GM23248 (cell line): ENCODE measurements around the gene PCGF5. TPM values are rescaled to one million over a fixed set of nuclear protein-coding genes. Genes with fewer than 3 reads are reported as not detected.

Source experiments
- DNase-seq: peaks from one replicate; pipeline ENCODE4 v3.0.0-alpha.2; 2015
- H2AFZ ChIP-seq: fragments of 200-600 bp; sonication (generic); 2 replicates; pipeline ENCODE4 v1.6.1; 2016; ENCODE audit warnings: antibody characterized with exemption
- H3F3A ChIP-seq: fragments of 200-600 bp; sonication (generic); 2 replicates; pipeline ENCODE4 v1.6.1; 2016; ENCODE audit warnings: mild to moderate bottlenecking, antibody characterized with exemption, mixed run types; ENCODE audit not compliant: insufficient read depth
- H3K27ac ChIP-seq: fragments of 200-600 bp; sonication (generic); 2 replicates; pipeline ENCODE4 v1.5.1; 2016; ENCODE audit warnings: mild to moderate bottlenecking
- H3K27me3 ChIP-seq: fragments of 200-600 bp; sonication (generic); replicated peaks from 2 replicates; pipeline ENCODE4 v1.6.1; 2016; ENCODE audit warnings: mild to moderate bottlenecking; ENCODE audit not compliant: insufficient read depth
- H3K36me3 ChIP-seq: fragments of 200-600 bp; sonication (generic); 2 replicates; pipeline ENCODE4 v1.6.1; 2016; ENCODE audit warnings: low read depth, mild to moderate bottlenecking
- H3K4me1 ChIP-seq: fragments of 200-600 bp; sonication (generic); 2 replicates; pipeline ENCODE4 v1.6.1; 2016; ENCODE audit warnings: mild to moderate bottlenecking; ENCODE audit not compliant: insufficient read depth
- H3K4me2 ChIP-seq: fragments of 200-600 bp; sonication (generic); one replicate; pipeline ENCODE4 v1.6.1; 2016; ENCODE audit warnings: mild to moderate bottlenecking; ENCODE audit not compliant: unreplicated experiment
- H3K4me3 ChIP-seq: fragments of 200-600 bp; sonication (generic); 2 replicates; pipeline ENCODE4 v1.5.1; 2016; ENCODE audit warnings: mild to moderate bottlenecking
- H3K79me2 ChIP-seq: fragments of 200-600 bp; sonication (generic); 2 replicates; pipeline ENCODE4 v1.6.1; 2016; ENCODE audit warnings: mild to moderate bottlenecking; ENCODE audit not compliant: insufficient read depth
- H3K9ac ChIP-seq: fragments of 200-600 bp; sonication (generic); 2 replicates; pipeline ENCODE4 v1.6.1; 2016; ENCODE audit warnings: mild to moderate bottlenecking
- H3K9me2 ChIP-seq: fragments of 200-600 bp; sonication (generic); 2 replicates; pipeline ENCODE4 v1.6.1; 2016; ENCODE audit warnings: mixed run types, mild to moderate bottlenecking, moderate library complexity; ENCODE audit not compliant: insufficient read depth
- H3K9me3 ChIP-seq: fragments of 200-600 bp; sonication (generic); one replicate; pipeline ENCODE4 v1.6.1; 2017; ENCODE audit warnings: low read depth
- H4K20me1 ChIP-seq: fragments of 200-600 bp; sonication (generic); 2 replicates; pipeline ENCODE4 v1.6.0; 2016; ENCODE audit not compliant: insufficient read depth
- EZH2 ChIP-seq: fragments of 200-600 bp; sonication (generic); IDR thresholded peaks from 2 replicates; pipeline ENCODE4 v1.6.1; 2018; ENCODE audit warnings: antibody characterized with exemption, mild to moderate bottlenecking; ENCODE audit not compliant: insufficient read depth, poor library complexity, severe bottlenecking
- EZH2phosphoT487 ChIP-seq: fragments of 200-600 bp; sonication (generic); IDR thresholded peaks from 2 replicates; pipeline ENCODE4 v1.6.1; 2018; ENCODE audit warnings: antibody characterized with exemption, moderate library complexity, mild to moderate bottlenecking, low read depth; ENCODE audit not compliant: insufficient read depth
- WGBS, 2 experiments: methylation state at CpG; one replicate each; pipeline ENCODE4 v1.1.6; 2015 to 2017; ENCODE audit warnings: low lambda C conversion rate in 2 of 2, low coverage in 1 of 2; ENCODE audit errors: missing lambda C conversion rate in 2 of 2; 5-methylcytosine and 5-hydroxymethylcytosine counted together
- in situ Hi-C: fragments of 300-500 bp; cut with MboI; formaldehyde crosslinking; loops from 2 replicates; pipeline ENCODE4 v1.15.0; 2020
- polyA plus RNA-seq: library from polyadenylated mRNA; unstranded; fragments of >200 nt; fragmentation: Nextera tagmentation; extraction: Ambion mirVana; gene quantifications from 2 replicates; pipeline ENCODE4 v1.2.1, GENCODE V29; 2016
- total RNA-seq: library from RNA; depleted of rRNA; stranded (reverse); fragments of >200 nt; shearing (Covaris generic); gene quantifications from 2 replicates; pipeline ENCODE4 v1.2.3, GENCODE V29; 2014

Gene PCGF5
- total and polyA plus RNA-seq, 2 experiments from 2014 or later: 23.5 to 33.9 TPM

GRCh38 chr10:91284486-91285090 lies 64.1 kb downstream of the PCGF5 start:
- H3K27me3 ChIP-seq: no peaks in the 10 kb centered on the region
- in situ Hi-C loops: no loop called here
- no peaks in the 10 kb centered on the region for H3K9me2 ChIP-seq
- no peaks in the 10 kb centered on the region; the same call in 1 of the 2 replicates for H3K36me3 ChIP-seq
- H3F3A ChIP-seq: no peaks in the 10 kb centered on the region
- no peak overlapping the region for H3K4me3 ChIP-seq
- H3K4me2 ChIP-seq: no peak overlapping the region
- no peaks in the 10 kb centered on the region for H4K20me1 ChIP-seq
- DNase-seq: no peak
- WGBS, 2 experiments: 56 to 63% methylated on average over 6 of the region's 6 CpGs
- H3K9me3 ChIP-seq: no peaks in the 10 kb centered on the region
- TF ChIP-seq EZH2phosphoT487 (no peak), EZH2 (no peak)
- no peak overlapping the region for H2AFZ ChIP-seq
- no peaks in the 10 kb centered on the region for H3K79me2 ChIP-seq
- no peaks in the 10 kb centered on the region for H3K4me1 ChIP-seq
- H3K27ac ChIP-seq: no peak overlapping the region
- H3K9ac ChIP-seq: no peak overlapping the region

GRCh38 chr10:91286572-91286971 lies 66.1 kb downstream of the PCGF5 start:
- no peak for TF ChIP-seq EZH2phosphoT487
- no peak for TF ChIP-seq EZH2
- H2AFZ ChIP-seq: no peak overlapping the region
- no peaks in the 10 kb centered on the region for H3K9me3 ChIP-seq
- no peaks in the 10 kb centered on the region for H4K20me1 ChIP-seq
- H3K4me2 ChIP-seq: no peak overlapping the region
- H3F3A ChIP-seq: no peaks in the 10 kb centered on the region
- WGBS, 2 experiments: 48 to 62% methylated on average over 2 of the region's 2 CpGs
- H3K27me3 ChIP-seq: no peaks in the 10 kb centered on the region
- no peak overlapping the region for H3K27ac ChIP-seq
- no peaks in the 10 kb centered on the region for H3K79me2 ChIP-seq
- H3K9ac ChIP-seq: no peak overlapping the region
- no peaks in the 10 kb centered on the region for H3K4me1 ChIP-seq
- no peak for DNase-seq
- in situ Hi-C loops: no loop called here
- no peak overlapping the region for H3K4me3 ChIP-seq
- no peaks in the 10 kb centered on the region for H3K9me2 ChIP-seq
- H3K36me3 ChIP-seq: no peaks in the 10 kb centered on the region; the same call in 1 of the 2 replicates

GRCh38 chr10:91287276-91287675 lies 66.8 kb downstream of the PCGF5 start:
- no peak overlapping the region for H3K9ac ChIP-seq

GRCh38 chr10:91287912-91288311 lies 67.4 kb downstream of the PCGF5 start:
- Histone ChIP-seq H4K20me1 (no peaks in the 10 kb centered on the region), H3K4me3 (no peak overlapping the region), H3K9me3 (no peaks in the 10 kb centered on the region), H3K36me3 (no peaks in the 10 kb centered on the region; the same call in 1 of the 2 replicates), H3K27ac (no peak overlapping the region), H3K4me1 (no peaks in the 10 kb centered on the region), H2AFZ (no peak overlapping the region), H3F3A (no peaks in the 10 kb centered on the region), H3K27me3 (no peaks in the 10 kb centered on the region), H3K9ac (no peak overlapping the region), H3K9me2 (no peaks in the 10 kb centered on the region), H3K79me2 (no peaks in the 10 kb centered on the region), H3K4me2 (no peak overlapping the region)
- TF ChIP-seq EZH2 (no peak), EZH2phosphoT487 (no peak)
- DNase-seq: no peak
- in situ Hi-C loops: no loop called here
- WGBS, 2 experiments: 62 to 73% methylated on average over 2 to 4 of the region's 4 CpGs

More at GRCh38 chr10:91287276-91287675, 66.8 kb downstream of the PCGF5 start:
- Histone ChIP-seq H2AFZ (no peak overlapping the region), H3K27ac (no peak overlapping the region), H4K20me1 (no peaks in the 10 kb centered on the region), H3K4me2 (no peak overlapping the region), H3K79me2 (no peaks in the 10 kb centered on the region), H3F3A (no peaks in the 10 kb centered on the region), H3K36me3 (no peaks in the 10 kb centered on the region; the same call in 1 of the 2 replicates), H3K4me3 (no peak overlapping the region), H3K4me1 (no peaks in the 10 kb centered on the region), H3K9me3 (no peaks in the 10 kb centered on the region), H3K9me2 (no peaks in the 10 kb centered on the region), H3K27me3 (no peaks in the 10 kb centered on the region)
- in situ Hi-C loops: no loop called here
- no peak for DNase-seq
- WGBS, 2 experiments: 86 to 90% methylated on average over 4 of the region's 4 CpGs
- no peak for TF ChIP-seq EZH2phosphoT487
- no peak for TF ChIP-seq EZH2
